EH (cell line): ENCODE measurements around the gene RNU7-1.

Experiments used
- DNase-seq: peaks from one replicate; pipeline ENCODE4 v3.0.0-alpha.2; 2015; ENCODE audit warnings: low read depth

Gene RNU7-1

DNA sequence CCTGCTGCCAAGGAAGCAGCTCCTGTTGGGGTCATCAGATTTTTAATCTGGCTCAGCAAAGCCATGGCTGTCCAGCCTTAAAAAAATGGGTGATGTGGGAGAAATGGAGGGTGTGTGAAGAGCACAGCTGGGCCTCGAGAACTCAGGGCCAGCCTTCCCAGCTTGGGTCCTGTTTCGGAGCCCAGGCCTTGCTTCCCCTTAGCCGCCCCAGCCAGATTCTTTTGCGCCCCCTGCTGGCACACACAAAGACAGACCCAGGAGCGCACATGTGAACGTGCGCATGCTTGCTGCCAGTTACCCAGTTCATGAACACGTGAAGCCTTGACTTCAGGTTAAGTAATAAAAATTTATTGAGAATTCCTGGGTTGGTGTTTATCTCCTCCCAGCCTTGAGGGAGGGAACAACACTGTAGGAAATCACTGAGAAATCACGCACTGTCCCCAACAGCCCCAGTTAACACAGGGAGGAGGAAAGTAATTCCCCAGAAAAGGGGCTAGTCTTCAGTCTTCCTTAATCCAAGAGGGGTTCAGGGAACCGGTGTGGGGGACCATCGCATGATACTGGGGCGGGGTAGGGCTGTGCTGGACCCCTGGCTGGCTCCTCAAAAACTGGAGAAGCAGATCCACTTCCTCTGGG, 21.5 kb downstream of the RNU7-1 start:
- DNase-seq, result peak; percentile 83

DNA sequence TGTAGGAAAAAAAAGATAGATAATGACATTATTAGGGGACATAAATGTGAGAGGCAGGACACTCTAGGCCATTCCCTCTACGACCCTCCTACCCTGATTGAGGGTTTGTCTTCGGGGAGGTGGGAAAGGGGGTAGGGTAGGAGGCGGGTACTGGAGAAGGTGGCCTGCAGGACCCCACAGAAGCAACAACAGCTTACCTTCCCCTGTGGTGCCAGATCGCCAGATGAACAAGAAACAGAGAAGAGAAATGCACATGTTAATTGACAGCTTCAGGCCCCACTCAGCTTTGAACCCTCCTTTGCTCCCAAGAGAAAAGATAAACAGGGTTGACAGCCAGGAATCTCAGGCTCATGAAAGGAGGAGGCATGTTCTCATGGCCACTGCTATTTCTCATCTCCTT, 22.1 kb downstream of the RNU7-1 start:
- DNase-seq, result no peak

DNA sequence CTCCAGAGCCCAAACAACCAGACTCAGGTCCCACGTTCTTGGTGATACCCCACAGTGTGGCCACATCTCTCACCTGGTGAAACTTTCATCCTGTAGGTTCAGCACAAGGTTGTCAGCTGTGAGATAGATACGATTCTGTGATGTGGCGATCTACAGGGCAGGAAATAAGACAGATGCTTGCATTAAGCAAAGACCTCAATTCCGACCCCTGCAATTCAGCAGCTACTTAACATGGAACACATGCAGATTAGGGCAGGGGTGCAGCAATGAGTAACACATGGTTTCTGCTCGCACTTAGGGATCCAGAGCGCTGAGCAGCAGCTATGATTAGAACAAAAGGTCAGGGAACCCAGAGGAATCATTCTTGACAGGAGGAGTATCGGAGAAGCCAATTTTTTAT, 22.7 kb downstream of the RNU7-1 start:
- no peak for DNase-seq

DNA sequence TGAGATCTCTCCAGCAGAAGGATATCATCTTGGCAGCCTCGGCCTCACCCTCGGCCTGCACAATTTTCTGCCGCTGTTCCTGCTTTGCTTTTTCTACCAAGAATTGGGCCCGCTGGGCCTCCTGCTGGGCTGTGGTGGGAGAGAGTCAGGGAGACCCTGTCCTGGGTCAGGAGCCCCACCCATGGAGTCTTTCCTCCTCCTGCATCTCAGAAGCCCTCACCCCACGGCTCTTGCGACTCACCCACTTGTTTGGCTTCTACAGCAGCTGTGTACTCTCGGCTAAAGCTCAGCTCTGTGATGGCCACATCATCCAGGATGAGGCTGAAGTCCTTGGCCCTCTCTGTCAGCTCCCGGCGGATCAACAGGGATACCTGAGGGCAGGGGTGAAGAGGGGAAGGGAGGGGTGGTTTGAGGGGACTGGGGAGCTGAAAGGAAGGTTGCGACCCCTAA, 24.1 kb downstream of the RNU7-1 start:
- no peak for DNase-seq

DNA sequence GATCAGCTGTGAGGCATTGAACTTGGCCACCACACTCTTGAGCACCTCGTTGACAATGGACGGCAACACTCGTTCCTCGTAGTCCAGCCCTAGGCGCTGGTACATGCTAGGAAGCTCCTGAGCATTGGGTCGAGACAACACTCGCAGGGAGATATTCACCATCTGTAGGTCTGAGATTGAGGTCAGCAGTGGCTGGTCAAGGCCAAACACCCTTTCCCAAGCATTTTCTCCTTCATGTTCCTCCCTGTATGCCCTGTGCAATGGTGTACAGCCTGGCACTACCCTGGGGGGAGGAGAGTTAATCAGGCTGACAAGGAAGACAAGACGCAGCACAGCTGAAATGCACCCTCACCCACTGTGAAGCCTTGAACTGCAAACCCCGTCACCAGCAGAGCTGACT, 24.8 kb downstream of the RNU7-1 start:
- no peak for DNase-seq

DNA sequence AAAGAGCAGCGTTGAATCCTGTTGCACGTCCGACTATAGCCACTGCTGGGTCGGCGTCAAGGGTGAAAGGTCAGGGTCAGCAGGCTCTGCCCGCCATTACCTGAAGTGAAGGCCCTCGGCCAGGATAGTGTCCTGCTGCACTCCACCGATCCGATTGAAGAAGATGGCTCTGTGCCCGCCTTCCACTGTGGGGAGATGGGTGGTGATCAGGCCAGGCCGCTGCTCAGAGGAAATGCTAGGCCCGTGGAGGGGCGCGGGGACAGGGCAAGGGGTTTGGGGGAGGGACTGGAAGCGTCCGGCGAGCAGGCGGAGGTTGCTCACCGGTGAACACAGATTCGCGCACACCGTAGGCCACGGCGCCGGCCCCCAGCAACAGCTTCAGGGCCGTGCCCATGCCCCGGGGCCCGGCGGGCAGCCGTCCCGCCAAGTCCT, 26.5 kb downstream of the RNU7-1 start:
- no peak for DNase-seq

DNA sequence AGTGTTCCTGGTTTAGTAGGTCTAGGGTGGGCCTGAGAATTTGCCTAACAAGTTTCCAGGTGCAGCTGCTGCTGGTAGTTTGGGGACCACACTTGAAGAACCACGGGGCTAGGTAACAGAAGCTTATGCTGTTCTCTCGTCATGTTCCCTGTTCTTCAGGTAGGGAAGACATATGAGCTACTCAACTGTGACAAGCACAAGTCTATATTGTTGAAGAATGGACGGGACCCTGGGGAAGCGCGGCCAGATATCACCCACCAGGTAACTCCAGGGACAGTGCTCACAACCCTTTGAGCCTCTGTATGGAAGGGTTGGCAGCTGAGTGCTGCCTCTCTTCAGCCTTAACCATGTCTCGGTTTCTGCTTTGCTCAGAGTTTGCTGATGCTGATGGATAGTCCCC, 30.6 kb downstream of the RNU7-1 start:
- DNase-seq, result no peak

DNA sequence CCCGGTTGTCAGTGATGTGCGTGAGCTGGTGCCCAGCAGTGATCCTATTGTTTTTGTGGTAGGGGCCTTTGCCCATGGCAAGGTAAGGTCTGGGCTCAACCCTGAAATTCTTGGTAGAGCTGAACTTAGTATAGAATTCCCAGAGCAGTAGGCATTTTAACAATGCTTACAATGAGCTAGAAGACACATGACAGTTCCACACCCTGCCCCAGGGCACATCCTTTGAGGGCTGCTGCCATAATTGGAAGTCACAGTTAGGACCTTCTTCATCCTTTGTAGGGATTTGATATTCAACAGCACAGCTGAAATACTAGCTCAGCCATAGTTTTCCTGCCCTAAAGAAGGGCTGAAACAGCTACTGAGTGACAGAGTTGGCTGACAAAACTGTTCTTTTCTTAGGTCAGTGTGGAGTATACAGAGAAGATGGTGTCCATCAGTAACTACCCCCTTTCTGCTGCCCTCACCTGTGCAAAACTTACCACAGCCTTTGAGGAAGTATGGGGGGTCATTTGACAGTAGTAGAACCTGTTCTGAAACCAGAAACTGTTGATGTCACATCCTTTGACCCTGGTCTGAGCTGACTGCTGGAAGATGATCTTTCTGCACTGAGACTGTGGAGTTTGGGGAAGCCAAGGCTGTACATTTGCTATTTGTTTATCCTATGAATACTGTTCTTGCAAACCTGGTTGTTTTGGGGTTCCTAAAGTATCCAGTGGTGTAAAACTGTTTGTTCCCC, 31.8 kb downstream of the RNU7-1 start:
- DNase-seq, result no peak

DNA sequence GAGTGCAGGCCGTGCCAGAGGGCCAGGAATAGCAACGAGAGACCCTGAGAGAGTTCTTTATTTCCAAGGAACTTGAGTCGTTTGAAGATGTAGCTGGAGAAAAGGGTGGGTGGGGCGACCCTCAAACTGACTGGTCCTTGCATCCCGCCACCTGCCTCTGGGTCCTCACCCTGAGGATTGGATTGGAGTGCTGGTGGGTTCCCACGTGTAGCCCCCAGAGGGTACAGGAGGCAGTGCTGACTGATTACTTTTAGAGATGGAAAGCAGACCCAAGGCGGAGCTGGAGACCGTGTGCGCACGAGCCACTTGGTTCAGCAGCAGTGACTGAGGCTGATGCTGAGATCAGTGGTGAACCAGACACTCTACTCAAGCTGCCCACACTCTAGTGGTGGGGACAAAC, 34.0 kb downstream of the RNU7-1 start:
- DNase-seq, result no peak

DNA sequence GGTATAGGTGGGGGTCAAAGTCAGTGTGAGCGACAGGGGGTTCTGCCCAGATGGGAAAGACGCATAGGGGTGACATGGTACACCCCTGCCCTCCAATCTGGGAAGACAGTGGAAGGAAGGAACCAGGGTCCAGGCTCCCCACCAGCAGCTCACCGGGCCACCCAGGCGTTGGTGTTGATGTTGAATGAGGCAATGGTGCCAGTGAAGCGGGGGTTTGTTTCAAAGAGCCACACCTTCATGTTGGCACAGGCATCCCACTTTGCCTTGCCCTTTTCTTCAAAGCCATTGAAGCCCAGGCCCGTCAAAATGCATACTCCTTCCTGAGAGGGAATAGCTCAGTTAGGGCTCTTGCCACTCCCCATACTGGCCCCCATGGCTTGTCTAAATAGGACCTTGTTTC, 34.6 kb downstream of the RNU7-1 start:
- no peak for DNase-seq

DNA sequence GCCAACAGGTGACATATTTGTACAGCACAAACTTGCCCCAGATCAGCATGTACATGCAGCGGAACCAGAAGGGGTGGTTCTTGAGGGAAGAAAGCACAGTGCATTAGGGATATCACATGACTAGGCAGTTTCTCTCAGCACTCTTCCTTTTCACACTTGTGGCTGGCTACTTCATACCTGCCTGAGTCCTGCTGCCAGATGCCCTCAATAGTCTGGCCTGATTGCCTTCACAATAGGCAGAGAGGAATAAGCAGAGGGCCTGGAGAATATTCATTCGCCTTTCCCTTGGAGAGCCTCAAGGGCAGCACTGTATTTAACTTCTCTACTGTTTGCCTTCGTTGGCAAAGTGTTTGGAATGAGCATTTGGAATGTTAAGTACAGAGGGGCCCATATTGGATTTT, 35.0 kb downstream of the RNU7-1 start:
- DNase-seq, result no peak

DNA sequence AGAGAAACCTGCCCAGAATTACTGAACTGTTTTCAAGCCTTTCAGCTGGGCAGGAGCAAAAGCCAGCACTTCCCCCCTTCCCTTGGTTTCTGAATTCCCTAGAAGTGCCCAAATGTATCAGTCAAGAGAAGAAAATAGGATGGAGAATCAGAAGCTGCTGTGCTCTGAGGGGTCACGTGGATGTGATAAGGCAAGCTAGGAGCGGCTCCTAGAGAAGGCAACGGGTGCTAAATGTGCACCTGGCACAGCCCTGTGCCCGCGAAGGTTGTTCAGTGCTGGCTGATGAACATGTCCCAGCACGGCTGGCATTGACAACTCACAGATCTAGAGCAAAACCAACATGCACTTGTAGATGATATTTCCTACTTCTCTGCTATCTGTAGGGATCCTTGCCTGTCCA, 35.4 kb downstream of the RNU7-1 start:
- DNase-seq, result no peak

DNA sequence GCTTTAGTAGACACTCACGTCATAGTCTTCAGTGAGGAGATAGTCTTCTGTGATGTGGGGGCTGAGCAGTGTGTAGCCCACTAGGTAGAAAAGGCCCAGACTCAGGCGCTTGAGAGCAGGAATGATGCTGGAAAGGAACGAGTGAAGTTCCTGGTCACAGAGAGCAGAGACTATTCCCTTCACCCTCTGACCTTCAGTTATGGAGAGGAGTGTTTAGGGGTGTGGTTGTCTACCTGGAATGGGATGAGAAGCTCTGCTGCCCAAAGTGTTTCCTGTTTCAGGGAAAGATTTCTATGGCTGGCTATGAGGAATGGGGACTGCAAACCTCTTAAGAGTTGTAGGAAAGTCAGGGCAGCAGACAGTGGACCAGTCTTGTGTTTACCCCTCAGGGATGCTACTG, 35.8 kb downstream of the RNU7-1 start:
- no peak for DNase-seq

DNA sequence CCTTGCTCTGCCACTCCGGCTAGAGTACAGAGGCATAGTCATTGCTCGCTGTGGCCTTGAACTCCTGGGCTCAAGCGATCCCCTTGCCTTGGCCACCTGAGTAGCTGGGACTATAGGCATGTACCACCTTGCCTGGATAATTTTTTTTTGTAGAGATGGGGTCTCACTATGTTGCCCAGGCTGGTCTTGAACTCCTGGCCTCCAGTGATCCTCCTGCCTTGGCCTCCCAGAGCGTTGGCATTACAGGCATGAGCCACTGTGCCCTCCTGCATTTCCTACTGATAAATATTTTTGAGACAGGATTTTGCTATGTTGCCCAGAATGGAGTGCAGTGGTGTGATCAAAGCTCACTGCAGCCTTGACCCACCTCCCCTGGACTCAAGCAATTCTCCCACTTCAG, 36.5 kb downstream of the RNU7-1 start:
- DNase-seq, result no peak

DNA sequence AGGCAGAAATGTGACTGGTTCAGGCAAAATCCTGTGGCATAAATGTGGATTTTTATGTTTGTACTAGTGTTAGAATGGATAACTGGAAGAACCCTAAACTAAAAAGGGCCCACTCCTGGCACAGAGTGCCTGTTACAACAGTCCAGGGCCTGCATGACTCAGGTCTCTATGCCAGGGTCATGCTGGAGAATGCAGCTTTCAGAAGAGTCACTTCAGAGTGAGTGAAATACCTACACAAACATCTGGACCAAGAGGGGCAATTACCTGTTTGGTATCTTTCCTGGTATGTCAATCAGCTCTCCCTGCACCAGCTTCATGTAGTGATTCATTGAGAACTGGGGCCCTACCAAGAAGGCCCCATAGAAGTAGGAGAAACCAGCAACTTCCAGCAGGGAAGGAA, 37.1 kb downstream of the RNU7-1 start:
- DNase-seq, result no peak

DNA sequence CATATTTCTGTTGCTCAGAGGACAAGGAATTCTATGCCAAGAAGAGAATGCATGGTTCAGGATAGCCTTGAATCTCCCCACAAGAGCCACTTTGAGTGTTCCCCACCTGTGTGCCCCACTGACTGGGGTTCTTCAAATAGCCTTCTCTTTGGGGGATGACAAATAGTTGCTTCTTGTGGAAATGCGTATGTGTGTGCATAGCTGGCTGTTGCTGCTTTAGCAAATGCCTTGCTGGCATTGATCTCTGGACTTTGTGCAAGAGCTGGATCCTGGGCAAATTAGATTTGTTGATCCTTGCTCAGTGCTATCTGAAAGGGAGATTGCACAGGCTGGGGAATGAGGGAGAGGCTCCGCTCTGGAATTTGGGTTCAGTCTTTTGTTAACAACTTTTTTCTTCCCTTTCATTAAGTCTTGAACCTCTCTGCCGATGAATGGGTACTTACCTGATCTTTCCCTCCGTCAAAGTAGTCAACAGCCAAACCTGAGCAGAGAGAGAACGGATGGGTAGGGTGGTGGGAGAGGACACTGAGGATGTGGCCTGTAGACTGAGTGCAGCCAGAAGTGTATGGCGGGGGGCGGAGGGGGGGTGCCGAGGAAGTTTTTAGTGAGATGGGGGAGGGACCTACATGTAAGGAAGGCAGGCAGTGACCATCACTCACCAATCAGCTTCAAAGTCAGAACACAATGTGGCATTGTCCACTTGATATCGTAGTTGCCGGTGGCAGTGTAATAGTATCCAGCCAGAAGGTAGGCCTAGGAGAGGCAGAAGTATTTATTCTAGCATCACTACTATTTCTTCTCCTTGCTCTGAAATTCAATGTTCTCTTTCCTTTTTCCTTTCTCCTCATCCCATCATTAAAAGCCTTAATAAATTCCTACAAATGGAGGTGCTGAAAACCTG, 37.8 kb downstream of the RNU7-1 start:
- DNase-seq, result no peak

DNA sequence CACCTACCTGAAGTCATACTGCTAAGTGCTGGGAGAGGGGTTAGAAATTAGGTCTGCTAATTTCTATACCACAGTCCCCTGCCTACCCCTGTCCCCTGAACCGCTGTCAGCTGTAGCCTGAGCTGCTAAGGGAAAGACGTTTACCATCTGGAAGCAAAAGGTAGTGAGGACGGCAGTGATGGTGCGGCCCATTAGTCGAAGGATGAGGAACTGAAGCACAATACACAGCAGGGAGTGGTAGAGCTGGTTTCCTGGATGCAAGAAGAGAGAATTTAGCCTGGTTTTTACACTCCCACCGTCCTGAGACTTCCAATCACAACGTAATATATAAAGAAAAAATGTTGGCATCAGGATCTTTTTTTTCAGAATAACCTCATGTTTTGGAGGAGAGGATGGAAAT, 38.9 kb downstream of the RNU7-1 start:
- no peak for DNase-seq

DNA sequence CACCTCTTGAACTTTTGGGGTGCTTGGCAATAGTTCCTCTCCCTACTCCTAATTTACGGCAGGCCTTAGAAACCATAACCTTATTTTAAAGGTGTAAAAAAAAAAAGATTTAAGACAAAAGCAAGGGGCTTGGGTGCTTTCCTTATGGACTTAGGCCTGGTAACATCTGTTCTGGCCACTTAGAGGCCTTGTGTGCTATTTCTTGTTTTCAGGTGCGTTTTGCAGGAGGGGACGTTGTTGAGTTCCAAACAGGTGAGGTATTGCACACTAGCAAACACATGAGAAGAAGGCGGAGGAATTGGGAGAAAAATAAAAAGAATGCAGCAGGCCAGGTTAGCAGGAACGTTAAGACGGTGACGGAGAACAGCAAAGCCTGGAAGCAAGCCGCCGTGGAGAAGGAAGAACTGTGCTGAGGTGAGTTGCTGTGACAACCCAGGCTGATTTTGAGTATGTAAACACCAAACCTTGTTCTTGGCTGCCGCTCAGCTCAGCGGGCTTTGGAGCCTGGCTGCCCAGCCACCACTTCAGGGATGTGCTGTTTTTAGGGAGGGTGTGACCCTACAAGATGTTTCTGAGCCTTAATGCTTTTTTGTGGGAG, 44.4 kb downstream of the RNU7-1 start:
- DNase-seq, result no peak
